SK-N-MC (cell line): ENCODE measurements around the gene CNNM3.

Source experiments
- DNase-seq: peaks from one replicate; pipeline ENCODE4 v3.0.0-alpha.2; 2011; ENCODE audit warnings: low read depth, low spot score
- H3K27ac ChIP-seq: fragments of 200-600 bp; sonication (generic); 2 replicates; pipeline ENCODE4 v1.5.1; 2016; ENCODE audit warnings: mixed run types
- H3K36me3 ChIP-seq: fragments of 200-600 bp; sonication (generic); 2 replicates; pipeline ENCODE4 v1.6.1; 2017; ENCODE audit warnings: antibody characterized with exemption, low read length, mixed read lengths; ENCODE audit not compliant: insufficient read depth
- H3K4me3 ChIP-seq: fragments of 200-600 bp; sonication (generic); 2 replicates; pipeline ENCODE4 v1.5.1; 2016
- H3K9ac ChIP-seq: fragments of 200-600 bp; sonication (generic); 2 replicates; pipeline ENCODE4 v1.8.0; 2017; ENCODE audit warnings: mixed run types, mixed read lengths; ENCODE audit not compliant: insufficient read length
- H3K9me3 ChIP-seq: fragments of 200-600 bp; sonication (generic); 2 replicates; pipeline ENCODE4 v1.6.1; 2017; ENCODE audit warnings: low read depth, mild to moderate bottlenecking, antibody characterized with exemption, low read length, moderate library complexity, mixed read lengths
- EZH2 ChIP-seq: fragments of 200-600 bp; sonication (generic); IDR thresholded peaks from one replicate; pipeline ENCODE4 v1.6.1; 2017; ENCODE audit warnings: antibody characterized with exemption
- FOXP2 ChIP-seq: optimal IDR thresholded peaks from 2 replicates; pipeline ENCODE3; 2011; ENCODE audit warnings: mild to moderate bottlenecking, moderate library complexity; ENCODE audit not compliant: insufficient read depth; ENCODE audit errors: extremely low read length, control extremely low read depth
- POLR2AphosphoS5 ChIP-seq: IDR thresholded peaks from 2 replicates; pipeline ENCODE4 v1.6.1; 2012; ENCODE audit warnings: mild to moderate bottlenecking, low read depth, low read length, borderline replicate concordance

Gene CNNM3

DNA sequence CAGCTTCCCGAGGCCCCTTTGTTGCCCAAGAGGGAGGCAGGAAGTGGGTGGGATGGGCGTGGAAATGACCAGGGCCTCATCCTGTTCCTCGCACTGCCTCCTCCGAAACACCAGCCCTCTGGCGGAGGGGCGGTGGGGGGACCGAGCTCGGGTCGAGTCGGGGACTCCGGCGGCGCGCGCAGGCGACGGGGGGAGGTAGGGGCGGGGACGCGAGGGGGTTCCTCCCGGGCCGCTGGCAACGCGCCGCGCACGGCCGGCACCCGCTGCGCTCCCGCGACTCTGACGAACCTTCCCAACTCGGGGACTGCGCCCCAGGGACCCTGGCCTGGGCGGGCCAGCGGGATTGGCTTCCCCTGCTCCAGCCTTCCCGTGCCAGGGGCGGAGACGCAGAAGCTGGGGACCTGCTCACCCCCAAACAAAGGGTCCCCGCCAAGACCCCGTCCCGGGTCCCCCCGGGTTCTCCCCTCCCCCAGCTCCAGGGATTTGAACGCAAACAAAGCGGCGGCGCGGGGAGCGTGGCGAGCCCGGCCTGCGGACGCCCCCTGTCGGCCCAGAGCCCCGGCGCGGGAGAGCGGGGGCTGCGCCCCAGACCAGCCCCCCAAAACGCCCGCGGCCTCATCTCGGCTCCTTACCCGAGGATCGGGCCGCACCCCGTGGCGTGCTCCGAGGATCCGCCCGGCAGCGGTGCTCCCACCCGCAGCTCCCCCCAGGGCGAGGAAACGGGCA lies 52.6 kb downstream of the CNNM3 start:
- H3K9me3 ChIP-seq = no peaks in the 10 kb centered on the region
- peaks cover 29% of the 10 kb centered on the region; the same call in 1 of the 2 replicates for H3K36me3 ChIP-seq
- no peak for DNase-seq
- peak overlapping the region; percentile 96 for H3K9ac ChIP-seq
- H3K27ac ChIP-seq = peak overlapping the region; percentile 83
- peak overlapping the region; percentile 95 for H3K4me3 ChIP-seq
- TF ChIP-seq FOXP2 (no peak), POLR2AphosphoS5 (peak; percentile 66; the same call in 1 of the 2 replicates)

DNA sequence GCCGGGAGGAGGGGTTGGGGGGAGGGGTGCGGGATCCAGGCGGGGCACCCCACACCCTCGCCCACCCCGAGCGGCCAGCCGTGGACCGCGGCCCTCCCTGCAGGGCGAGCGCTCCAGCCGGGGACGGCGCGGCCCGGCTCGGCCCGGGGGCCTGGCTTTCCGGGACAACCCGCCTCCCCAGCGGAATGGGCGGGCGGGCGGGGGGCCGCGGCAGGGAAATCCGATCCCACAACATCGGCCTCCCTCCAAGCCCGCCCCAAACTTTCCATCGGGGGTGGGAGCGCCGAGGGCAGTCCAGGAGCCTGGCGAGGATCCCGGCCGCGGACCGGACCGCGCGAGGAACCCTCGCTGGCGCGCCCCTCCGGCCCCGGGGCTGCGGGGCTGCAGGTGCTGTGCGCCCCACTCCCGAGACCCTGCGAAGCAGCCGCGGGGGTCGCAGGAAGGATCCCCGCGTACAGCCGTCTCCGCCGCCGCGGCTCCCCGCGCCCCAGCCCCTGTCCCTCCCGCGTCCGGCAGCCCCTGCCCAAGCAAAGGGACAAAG lies 53.3 kb downstream of the CNNM3 start:
- no peak for DNase-seq

DNA sequence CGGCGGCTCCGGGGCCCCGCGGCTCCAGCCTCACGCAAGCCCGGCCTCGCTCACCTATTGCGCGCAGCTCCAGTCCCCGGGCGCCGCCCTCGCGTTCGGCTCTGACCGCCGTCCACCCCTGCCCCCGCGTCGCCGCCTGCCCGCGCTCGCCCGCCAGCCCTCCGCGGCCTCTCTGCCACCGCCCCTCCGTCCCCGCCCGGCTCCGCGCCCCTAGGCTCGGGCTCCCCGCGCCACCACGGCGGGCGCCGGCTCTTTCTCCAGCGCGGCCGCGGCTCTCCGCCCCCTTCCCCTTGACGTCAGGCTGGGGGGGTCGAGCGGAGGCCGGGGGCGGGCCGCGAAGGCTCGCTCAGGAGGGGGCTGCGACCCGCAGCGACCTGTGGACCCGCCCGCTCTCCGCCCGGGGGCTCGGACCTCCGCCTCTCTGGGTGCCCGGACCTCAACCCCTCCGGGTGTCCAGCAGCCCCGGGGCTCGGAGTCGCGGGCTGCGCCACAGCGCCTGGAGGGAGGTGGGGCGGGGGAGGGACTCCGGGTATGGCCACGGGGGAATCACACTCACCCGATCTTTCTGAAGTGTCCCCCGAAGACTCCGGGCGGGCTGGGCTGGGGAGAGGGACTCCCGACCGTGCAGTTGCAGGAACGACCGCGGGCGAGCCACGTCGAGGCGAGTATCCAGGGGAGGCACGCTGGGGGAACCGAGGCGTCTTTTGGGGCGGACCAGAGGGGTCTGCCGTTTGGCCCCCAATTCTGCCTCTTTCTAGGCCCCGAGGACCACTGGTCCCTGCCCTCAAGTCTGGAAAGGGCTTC lies 54.0 kb downstream of the CNNM3 start, which contains the start of gene SEMA4C:
TSS of gene SEMA4C (minus strand) at position 259 of the 804 bp plus-strand sequence. CDS start 2,194 bp downstream, outside the sequence.
- H3K27ac ChIP-seq = peak within 1 kb of the TSS; percentile 83
- H3K4me3 ChIP-seq = peak within 1 kb of the TSS; percentile 95
- no peaks in the 10 kb centered on the region for H3K9me3 ChIP-seq
- no peak for DNase-seq
- H3K9ac ChIP-seq = peak within 1 kb of the TSS; percentile 96
- no peak for TF ChIP-seq FOXP2
- TF ChIP-seq EZH2 = no peak
- no peak; the same call in 1 of the 2 replicates for TF ChIP-seq POLR2AphosphoS5
- peaks cover 16% of the 10 kb centered on the region; the same call in 1 of the 2 replicates for H3K36me3 ChIP-seq

More for the DNA sequence above, 53.3 kb downstream of the CNNM3 start:
- TF ChIP-seq FOXP2 (no peak), POLR2AphosphoS5 (no peak), EZH2 (no peak)
- Histone ChIP-seq H3K9me3 (no peaks in the 10 kb centered on the region), H3K36me3 (peaks cover 23% of the 10 kb centered on the region; the same call in 1 of the 2 replicates), H3K27ac (peak overlapping the region; percentile 83), H3K9ac (peak overlapping the region; percentile 96), H3K4me3 (peak overlapping the region; percentile 95)

DNA sequence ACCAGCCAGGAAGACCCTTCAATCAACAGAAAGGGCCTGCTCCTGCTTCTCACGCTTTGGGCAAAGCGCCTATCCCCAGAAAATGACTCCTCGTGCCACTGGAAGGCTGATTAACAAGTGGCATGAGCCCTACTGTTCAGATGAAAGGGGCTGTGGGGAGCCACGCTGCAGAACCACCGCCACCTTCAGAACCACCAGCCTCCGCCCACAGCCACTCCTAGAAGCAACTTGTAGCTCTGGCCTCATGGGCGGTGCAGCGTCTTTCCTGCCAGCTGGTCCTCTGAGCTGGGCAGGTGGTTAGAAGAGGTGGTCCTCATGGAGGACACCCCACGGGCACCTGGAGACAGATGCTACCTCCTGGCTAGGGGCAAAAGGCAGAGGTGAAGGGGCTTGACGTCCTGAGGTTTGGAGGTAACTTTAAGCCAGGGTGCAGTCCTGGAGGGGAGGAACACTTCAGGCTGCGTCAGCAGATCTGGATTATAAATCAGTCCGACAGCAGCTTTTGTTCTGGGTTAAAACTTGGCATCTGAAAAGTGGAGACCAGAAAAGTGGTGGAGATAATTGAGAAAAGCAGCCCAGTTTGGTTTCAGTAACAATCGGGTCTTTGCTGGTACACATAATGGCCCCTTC lies 54.7 kb downstream of the CNNM3 start:
- Histone ChIP-seq H3K27ac (no peak overlapping the region), H3K9me3 (no peaks in the 10 kb centered on the region), H3K36me3 (peaks cover 9% of the 10 kb centered on the region; the same call in 1 of the 2 replicates), H3K9ac (peak overlapping the region; percentile 84), H3K4me3 (peak overlapping the region; percentile 95)
- TF ChIP-seq POLR2AphosphoS5 = no peak; the same call in none of the 2 replicates
- TF ChIP-seq FOXP2 = no peak
- TF ChIP-seq EZH2 = no peak
- no peak for DNase-seq

DNA sequence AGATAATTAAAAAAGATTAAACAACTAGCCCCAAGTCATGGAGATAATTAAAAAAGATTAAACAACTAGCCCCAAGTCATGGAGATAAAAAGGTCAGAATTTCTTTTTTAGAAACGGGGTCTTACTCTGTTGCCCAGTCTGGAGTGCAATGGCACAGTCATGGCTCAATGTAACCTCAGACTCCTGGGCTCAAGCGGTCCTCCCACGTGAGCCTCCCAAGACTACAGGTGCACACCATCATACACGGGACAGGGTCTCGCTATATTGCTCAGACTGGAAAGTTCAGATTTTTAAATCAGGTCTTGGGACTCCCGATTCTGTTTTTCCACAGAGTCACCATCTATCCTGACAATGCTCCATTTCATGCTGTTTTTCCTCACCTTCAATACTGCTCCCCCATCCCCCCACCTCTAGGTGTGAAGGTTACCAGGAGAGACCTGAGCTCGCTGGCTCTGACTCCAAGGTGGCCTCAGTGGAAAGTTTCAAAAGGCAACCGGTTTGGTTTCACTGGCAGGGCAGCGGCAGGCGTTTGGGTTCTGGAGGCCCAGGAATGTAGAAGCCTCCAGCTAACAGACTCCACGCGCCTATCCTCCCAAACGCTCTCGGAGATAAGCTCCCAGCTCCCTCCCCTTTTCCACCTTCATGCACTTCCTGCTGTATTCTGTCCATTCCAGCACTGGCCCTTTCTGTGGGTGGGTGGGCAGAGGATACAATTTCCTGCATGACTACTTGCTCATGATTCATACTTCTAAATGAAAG lies 56.7 kb downstream of the CNNM3 start:
- no peak for TF ChIP-seq EZH2
- no peak for TF ChIP-seq POLR2AphosphoS5
- no peak for TF ChIP-seq FOXP2
- no peak overlapping the region for H3K9ac ChIP-seq

DNA sequence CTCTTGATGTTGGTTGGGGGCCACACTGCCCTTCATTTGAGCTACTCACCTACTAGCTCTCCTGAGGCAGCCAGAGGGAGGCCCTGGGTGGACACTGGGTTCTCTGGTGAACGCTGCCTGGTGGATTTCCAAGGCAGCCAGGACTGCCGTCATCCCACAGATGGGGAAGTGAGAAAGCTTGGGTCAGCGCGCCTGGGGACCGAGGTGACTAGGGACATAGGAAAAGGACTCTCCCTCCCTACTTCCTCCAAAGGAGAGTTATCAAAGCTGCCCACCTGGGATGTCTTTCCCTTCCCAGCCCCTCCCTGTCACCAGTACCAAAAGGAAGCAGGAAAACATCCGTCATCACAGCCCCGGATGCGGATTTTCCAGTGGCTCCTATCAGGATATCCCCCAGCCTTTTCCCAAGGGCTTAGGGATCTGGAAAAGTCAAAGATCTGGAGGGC lies 57.6 kb downstream of the CNNM3 start:
- Histone ChIP-seq H3K27ac (no peak overlapping the region), H3K9ac (no peak overlapping the region), H3K4me3 (no peak overlapping the region), H3K36me3 (no peaks in the 10 kb centered on the region), H3K9me3 (no peaks in the 10 kb centered on the region)
- DNase-seq = no peak
- TF ChIP-seq POLR2AphosphoS5 = no peak
- TF ChIP-seq FOXP2 = no peak
- TF ChIP-seq EZH2 = no peak

More for the DNA sequence above, 56.7 kb downstream of the CNNM3 start:
- H3K36me3 ChIP-seq = no peaks in the 10 kb centered on the region
- H3K27ac ChIP-seq = no peak overlapping the region
- DNase-seq = no peak
- no peak overlapping the region for H3K4me3 ChIP-seq
- H3K9me3 ChIP-seq = no peaks in the 10 kb centered on the region

DNA sequence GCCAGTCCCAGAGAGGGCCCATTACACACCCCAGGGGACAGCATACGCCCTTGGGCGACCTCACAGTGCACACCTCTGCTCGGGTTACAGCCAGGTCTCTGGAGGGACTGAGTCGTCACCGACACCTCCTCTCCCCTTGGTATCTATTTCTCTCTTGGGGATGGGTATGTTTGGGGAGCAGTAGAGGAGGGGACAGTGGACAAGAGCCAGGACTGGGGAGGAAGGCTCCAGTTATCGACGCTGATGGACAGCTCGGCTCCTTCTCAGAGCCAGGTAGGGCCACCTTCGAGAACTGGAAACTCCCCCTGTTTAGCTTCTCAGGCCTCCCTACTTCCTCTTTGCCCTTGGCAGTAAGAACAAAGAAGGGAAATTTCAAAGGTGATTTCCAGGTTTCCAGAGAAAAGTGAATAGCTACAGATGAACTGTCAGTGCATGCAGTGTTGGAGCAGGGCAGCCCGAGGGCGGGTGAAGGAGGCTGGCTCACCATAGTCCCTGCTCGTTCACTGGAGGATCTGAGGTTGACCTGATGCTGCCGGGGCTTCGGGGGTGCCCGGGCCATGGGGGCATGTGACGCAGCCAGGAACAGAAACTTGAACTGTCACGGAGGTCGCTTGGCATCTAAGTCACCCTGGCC lies 58.2 kb downstream of the CNNM3 start:
- H3K36me3 ChIP-seq = no peaks in the 10 kb centered on the region
- no peaks in the 10 kb centered on the region for H3K9me3 ChIP-seq
- TF ChIP-seq POLR2AphosphoS5 (no peak), EZH2 (no peak), FOXP2 (no peak)
- no peak overlapping the region for H3K4me3 ChIP-seq
- no peak overlapping the region for H3K27ac ChIP-seq
- no peak for DNase-seq
- H3K9ac ChIP-seq = no peak overlapping the region
